Dendritic cell treated with granulocyte-macrophage colony-stimulating factor and Interleukin-4, amounts not matched to agents 40 ng/mL and 50 ng/mL, for 4 days (primary cell): ENCODE data around the gene ANKRD30A.
"Not testable (repeated sequence)": the region's sequence is repeated elsewhere in the genome, so short reads cannot be mapped to it uniquely, and the experiment has no call there.

ENCODE experiments used
- H3K27ac Mint-ChIP-seq: one replicate; pipeline ENCODE4 v1.8.0; 2022; ENCODE audit warnings: mild to moderate bottlenecking, mixed read lengths
- H3K27me3 Mint-ChIP-seq: one replicate; pipeline ENCODE4 v1.8.0; 2022; ENCODE audit warnings: mild to moderate bottlenecking, mixed read lengths
- H3K36me3 Mint-ChIP-seq: one replicate; pipeline ENCODE4 v1.8.0; 2022; ENCODE audit warnings: low read depth, mixed read lengths
- H3K4me1 Mint-ChIP-seq: one replicate; pipeline ENCODE4 v1.8.0; 2022; ENCODE audit warnings: low read depth, mixed read lengths
- H3K4me3 Mint-ChIP-seq: one replicate; pipeline ENCODE4 v1.8.0; 2022; ENCODE audit warnings: mild to moderate bottlenecking, moderate library complexity, mixed read lengths
- H3K9me3 Mint-ChIP-seq: one replicate; pipeline ENCODE4 v1.8.0; 2022; ENCODE audit warnings: mixed read lengths
- intact Hi-C: fragments of 100-400 bp; cut with micrococcal nuclease; formaldehyde crosslinking; loops from one replicate; pipeline ENCODE4 v1.15.0; 2022

Gene ANKRD30A

DNA sequence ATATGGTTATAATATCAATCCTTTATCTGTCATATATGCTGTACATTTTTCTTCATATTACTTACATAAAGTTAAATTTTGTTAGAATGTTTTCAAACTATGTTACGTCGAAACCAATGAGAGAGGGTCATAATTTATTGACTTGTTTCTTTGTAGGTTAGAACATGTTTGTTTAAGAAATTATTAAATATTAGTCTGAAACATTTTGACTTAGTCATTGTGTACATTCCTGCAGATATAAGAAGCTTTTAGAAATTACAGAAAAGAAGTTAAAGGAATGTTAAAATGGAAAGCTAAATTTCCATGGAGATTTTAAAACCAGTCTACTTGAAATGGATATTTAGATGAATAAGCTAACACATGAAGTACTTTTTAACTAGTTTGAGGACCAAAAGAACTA, 99.8 kb downstream of the ANKRD30A start:
- no peak overlapping the region for H3K27ac Mint-ChIP-seq
- peaks cover 9% of the 10 kb centered on the region for H3K9me3 Mint-ChIP-seq
- no peaks in the 10 kb centered on the region for H3K4me1 Mint-ChIP-seq
- H3K36me3 Mint-ChIP-seq = no peaks in the 10 kb centered on the region
- no peaks in the 10 kb centered on the region for H3K27me3 Mint-ChIP-seq
- no peak overlapping the region for H3K4me3 Mint-ChIP-seq
- intact Hi-C loops = no loop called here

GRCh38 chr10:37226524-37226923, 101.1 kb downstream of the ANKRD30A start:
- H3K27me3 Mint-ChIP-seq = no peaks in the 10 kb centered on the region
- peaks cover 9% of the 10 kb centered on the region for H3K9me3 Mint-ChIP-seq

DNA sequence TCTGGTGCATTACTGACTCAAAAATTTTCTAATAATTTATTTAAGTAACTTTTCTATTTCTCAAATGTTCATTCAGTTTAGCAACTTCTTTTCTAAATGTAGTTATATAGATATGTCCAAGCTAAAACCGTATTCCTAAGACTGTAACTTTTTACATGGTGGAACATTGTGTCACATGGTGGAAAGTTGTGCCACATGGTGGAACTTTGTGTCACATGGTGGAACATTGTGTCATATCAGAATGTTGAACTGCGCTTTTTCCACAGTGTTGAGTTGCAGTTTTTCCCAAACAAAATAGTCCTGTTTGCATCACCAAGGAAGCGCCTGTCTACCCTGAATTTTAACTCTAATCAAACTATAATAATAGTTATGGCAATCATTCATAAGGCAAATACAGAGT, 109.3 kb downstream of the ANKRD30A start:
- Mint-ChIP-seq H3K4me1 (no peaks in the 10 kb centered on the region), H3K27me3 (no peaks in the 10 kb centered on the region), H3K9me3 (no peaks in the 10 kb centered on the region), H3K27ac (no peak overlapping the region), H3K4me3 (no peak overlapping the region), H3K36me3 (no peaks in the 10 kb centered on the region)
- intact Hi-C loops = no loop called here

More at GRCh38 chr10:37226524-37226923, 101.1 kb downstream of the ANKRD30A start:
- H3K27ac Mint-ChIP-seq = no peak overlapping the region
- H3K36me3 Mint-ChIP-seq = no peaks in the 10 kb centered on the region
- H3K4me3 Mint-ChIP-seq = no peak overlapping the region
- intact Hi-C loops = no loop called here
- no peaks in the 10 kb centered on the region for H3K4me1 Mint-ChIP-seq

- Mint-ChIP-seq H3K27ac (no peak overlapping the region), H3K4me3 (no peak overlapping the region), H3K9me3 (peaks cover 9% of the 10 kb centered on the region), H3K4me1 (no peaks in the 10 kb centered on the region), H3K27me3 (no peaks in the 10 kb centered on the region), H3K36me3 (no peaks in the 10 kb centered on the region)
- intact Hi-C loops = no loop called here
These were observed 110.7 kb downstream of the ANKRD30A start for GRCh38 chr10:37236093-37236492.

DNA sequence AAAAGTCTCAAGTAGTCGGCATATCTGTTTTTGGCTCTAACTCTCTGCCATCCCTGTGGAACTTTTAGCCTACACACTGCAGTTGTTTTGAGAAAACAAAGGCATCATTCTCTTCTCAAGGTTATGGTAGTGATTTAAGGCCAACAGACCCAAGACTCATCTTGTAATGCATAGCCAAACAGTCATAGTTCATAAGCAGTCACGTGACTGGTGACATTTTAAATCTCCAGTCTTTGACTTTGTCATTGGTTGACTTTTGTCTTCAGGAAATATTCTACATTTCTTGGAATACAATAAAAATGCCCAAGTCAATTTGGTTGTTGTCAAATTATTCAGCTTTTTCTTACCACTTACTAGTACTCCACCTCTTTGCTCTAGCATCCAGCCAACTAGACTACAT, 114.8 kb downstream of the ANKRD30A start:
- no peaks in the 10 kb centered on the region for H3K36me3 Mint-ChIP-seq
- no peaks in the 10 kb centered on the region for H3K27me3 Mint-ChIP-seq
- peaks cover 19% of the 10 kb centered on the region for H3K9me3 Mint-ChIP-seq
- intact Hi-C loops = no loop called here
- no peaks in the 10 kb centered on the region for H3K4me1 Mint-ChIP-seq
- H3K27ac Mint-ChIP-seq = no peak overlapping the region
- H3K4me3 Mint-ChIP-seq = no peak overlapping the region

DNA sequence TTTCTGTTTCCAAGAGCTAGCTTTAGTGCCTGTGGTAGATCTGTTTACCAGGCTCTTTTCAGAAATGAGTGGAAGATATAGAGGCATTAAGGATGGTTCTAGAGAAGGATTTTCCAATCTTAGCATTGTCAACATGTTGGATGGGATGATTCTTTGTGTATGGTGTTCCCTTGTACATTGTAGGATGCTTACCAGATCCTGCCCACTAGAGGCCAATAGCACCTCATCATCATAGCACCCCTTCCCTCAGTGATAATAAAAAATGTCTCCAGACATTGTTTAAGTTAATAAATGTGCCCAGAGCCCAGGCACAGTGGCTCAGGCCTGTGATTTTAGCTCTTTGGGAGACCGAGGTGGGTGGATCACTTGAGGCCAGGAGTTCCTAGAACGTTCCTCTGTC, 121.2 kb downstream of the ANKRD30A start:
- no peak overlapping the region for H3K27ac Mint-ChIP-seq
- no peaks in the 10 kb centered on the region for H3K4me1 Mint-ChIP-seq
- no peaks in the 10 kb centered on the region for H3K27me3 Mint-ChIP-seq
- H3K9me3 Mint-ChIP-seq = peaks cover 49% of the 10 kb centered on the region
- intact Hi-C loops = no loop called here
- H3K4me3 Mint-ChIP-seq = no peak overlapping the region
- no peaks in the 10 kb centered on the region for H3K36me3 Mint-ChIP-seq

DNA sequence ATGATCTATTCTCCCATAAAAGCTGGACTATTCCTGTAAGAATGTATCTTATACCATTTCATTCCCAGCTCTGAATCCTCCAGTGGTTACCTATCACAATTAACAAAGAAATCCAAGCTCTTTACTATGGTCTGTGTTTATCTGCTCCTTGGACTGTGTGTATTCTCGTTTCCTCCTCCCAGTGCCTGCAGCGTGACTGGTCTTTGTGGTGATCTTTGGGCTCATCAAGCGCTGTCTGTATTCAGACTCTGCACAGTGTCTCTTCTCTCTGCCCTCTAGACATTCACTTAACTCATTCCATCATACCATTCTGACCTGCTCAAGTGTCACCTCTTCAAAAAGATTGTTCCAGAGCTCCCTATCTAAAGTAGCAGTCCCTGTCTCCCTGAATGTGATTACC, 130.4 kb downstream of the ANKRD30A start:
- intact Hi-C loops, H3K4me3 Mint-ChIP-seq, H3K27ac Mint-ChIP-seq, H3K36me3 Mint-ChIP-seq, H3K27me3 Mint-ChIP-seq, H3K4me1 Mint-ChIP-seq: not testable (repeated sequence)
- H3K9me3 Mint-ChIP-seq = peaks cover 28% of the 10 kb centered on the region

DNA sequence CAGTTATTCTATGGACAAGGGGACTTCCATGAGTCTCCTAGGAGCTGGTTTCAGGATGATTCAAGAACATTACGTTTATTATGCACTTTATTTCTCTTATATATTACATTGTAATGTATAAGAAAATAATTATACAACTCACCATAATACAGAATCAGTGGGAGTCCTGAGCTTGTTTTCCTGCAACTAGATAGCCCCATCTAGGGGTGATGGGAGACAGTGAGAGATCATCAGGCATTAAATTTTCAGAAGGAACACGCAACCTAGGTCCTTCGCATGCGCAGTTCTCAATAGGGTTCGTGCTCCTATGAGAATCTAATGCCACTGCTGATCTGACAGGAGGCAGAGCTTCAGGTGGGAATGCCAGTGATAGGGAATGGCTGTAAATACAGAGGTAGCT, 137.9 kb downstream of the ANKRD30A start:
- H3K4me3 Mint-ChIP-seq = no peak overlapping the region
- H3K36me3 Mint-ChIP-seq = no peaks in the 10 kb centered on the region
- intact Hi-C loops = no loop called here
- no peak overlapping the region for H3K27ac Mint-ChIP-seq
- no peaks in the 10 kb centered on the region for H3K9me3 Mint-ChIP-seq
- H3K4me1 Mint-ChIP-seq = no peaks in the 10 kb centered on the region
- H3K27me3 Mint-ChIP-seq = no peaks in the 10 kb centered on the region

DNA sequence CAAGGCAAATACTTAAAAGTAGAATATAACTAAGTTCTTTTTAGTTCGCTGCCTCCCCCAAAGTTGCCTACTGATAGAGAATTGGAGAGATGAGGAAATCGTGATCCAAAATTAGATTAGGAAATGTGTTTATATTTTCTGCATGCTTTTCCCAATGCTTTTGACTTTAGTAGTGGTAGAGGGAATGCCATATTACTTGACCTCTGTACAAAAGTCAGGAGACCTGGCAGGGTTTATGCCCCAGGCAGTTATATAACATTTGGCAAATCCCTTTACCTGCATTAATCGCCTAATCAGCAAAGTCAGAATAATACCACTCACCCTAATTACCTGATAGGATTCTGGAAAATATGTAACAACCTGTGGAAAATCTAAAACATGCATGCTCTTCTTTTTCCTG, 142.9 kb downstream of the ANKRD30A start:
- H3K9me3 Mint-ChIP-seq = peaks cover 12% of the 10 kb centered on the region
- no peak overlapping the region for H3K27ac Mint-ChIP-seq
- no peak overlapping the region for H3K4me3 Mint-ChIP-seq
- intact Hi-C loops = no loop called here
- H3K4me1 Mint-ChIP-seq = no peaks in the 10 kb centered on the region
- no peaks in the 10 kb centered on the region for H3K27me3 Mint-ChIP-seq
- H3K36me3 Mint-ChIP-seq = no peaks in the 10 kb centered on the region

DNA sequence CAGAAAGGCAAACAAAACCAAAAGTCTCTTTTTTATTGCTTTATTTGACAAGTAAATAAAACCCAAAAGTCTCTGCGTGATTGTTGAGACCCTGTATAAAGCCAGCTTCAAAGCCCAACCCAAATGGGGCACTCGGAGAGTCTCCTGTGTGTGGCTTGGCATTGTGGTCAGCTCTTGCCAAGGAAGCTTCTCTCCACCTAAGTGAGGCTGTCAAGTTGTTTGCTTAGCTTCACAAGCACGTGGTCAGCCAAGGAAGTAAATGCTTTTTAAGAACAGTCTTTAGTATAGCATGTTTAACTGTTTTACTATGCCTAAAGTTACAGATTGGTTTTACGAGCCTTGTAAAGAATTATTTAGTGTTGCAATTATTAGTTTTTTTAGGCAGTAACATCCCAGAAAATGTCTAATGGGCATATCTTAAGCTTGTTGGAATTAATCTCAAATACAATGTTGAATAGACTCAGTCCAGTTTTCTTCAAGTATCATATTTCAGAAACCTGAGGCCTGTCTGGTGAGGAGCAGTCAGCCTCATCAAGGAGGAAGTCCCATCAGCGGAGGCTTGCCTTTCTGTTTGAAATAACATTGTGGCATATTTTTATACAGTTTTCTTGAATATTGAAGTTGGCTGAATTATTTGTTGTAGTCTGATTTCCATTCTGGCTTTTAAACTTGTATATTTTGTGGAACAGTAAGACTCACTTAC, 144.3 kb downstream of the ANKRD30A start:
- Mint-ChIP-seq H3K27me3 (no peaks in the 10 kb centered on the region), H3K4me1 (no peaks in the 10 kb centered on the region), H3K27ac (no peak overlapping the region), H3K36me3 (no peaks in the 10 kb centered on the region), H3K4me3 (no peak overlapping the region), H3K9me3 (peaks cover 26% of the 10 kb centered on the region)
- intact Hi-C loops = no loop called here

- no peaks in the 10 kb centered on the region for H3K36me3 Mint-ChIP-seq
- peaks cover 58% of the 10 kb centered on the region for H3K9me3 Mint-ChIP-seq
- H3K4me1 Mint-ChIP-seq = no peaks in the 10 kb centered on the region
- H3K27me3 Mint-ChIP-seq = no peaks in the 10 kb centered on the region
- no peak overlapping the region for H3K4me3 Mint-ChIP-seq
- H3K27ac Mint-ChIP-seq = no peak overlapping the region
- intact Hi-C loops = no loop called here
These were observed 149.9 kb downstream of the ANKRD30A start for GRCh38 chr10:37275216-37275777.

DNA sequence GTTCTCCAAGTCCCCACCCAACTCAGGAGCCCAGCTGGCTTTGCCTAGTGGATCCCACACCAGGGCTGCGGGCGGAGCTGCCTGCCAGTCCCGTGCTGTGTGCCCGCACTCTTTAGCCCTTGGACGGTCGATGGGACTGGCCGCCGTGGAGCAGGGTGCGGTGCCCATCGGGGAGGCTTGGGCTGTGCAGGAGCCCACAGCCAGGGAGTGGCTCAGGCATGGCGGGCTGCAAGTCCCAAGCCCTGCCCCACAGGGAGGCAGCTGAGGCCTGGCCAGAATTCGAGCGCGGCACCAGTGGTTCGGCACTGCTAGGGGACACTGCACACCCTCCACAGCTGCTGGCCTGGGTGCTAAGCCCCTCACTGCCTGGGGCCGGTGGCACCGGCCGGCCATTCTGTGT, 159.7 kb downstream of the ANKRD30A start:
- Mint-ChIP-seq H3K27ac (no peak overlapping the region), H3K36me3 (no peaks in the 10 kb centered on the region), H3K27me3 (no peaks in the 10 kb centered on the region), H3K4me1 (no peaks in the 10 kb centered on the region), H3K4me3 (no peak overlapping the region), H3K9me3 (peaks cover 80% of the 10 kb centered on the region)
- intact Hi-C loops = no loop called here

- H3K9me3 Mint-ChIP-seq = peaks cover 75% of the 10 kb centered on the region
- H3K27me3 Mint-ChIP-seq = no peaks in the 10 kb centered on the region
- no peak overlapping the region for H3K4me3 Mint-ChIP-seq
- intact Hi-C loops = no loop called here
- H3K27ac Mint-ChIP-seq = no peak overlapping the region
- no peaks in the 10 kb centered on the region for H3K36me3 Mint-ChIP-seq
- no peaks in the 10 kb centered on the region for H3K4me1 Mint-ChIP-seq
These were observed 164.6 kb downstream of the ANKRD30A start for GRCh38 chr10:37289833-37290464.

DNA sequence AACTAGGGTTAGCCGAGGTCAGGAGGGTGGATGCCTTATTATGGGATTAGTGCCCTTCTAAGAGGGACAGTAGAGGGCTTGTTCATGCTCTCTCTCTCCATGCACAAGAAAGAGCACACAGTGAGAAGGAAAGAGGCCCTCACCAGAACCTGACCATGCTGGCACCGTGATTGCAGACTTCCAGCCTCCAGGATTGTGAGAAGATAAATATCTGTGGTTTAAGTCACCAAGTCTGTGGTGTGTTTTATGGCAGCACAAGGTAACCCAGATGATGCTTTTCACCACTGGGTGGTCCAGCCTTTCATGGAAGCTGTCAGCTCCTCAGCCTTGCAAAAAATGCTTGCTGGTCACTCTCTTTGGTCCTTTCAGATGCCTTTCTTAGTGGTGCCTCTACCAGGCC, 175.9 kb downstream of the ANKRD30A start:
- Mint-ChIP-seq H3K36me3 (no peaks in the 10 kb centered on the region), H3K4me1 (no peaks in the 10 kb centered on the region), H3K4me3 (no peak overlapping the region), H3K27ac (no peak overlapping the region), H3K9me3 (peaks cover 67% of the 10 kb centered on the region), H3K27me3 (no peaks in the 10 kb centered on the region)
- intact Hi-C loops = no loop called here

- H3K27me3 Mint-ChIP-seq = no peaks in the 10 kb centered on the region
- intact Hi-C loops = no loop called here
- no peaks in the 10 kb centered on the region for H3K4me1 Mint-ChIP-seq
- H3K4me3 Mint-ChIP-seq = no peak overlapping the region
- peaks cover 56% of the 10 kb centered on the region for H3K9me3 Mint-ChIP-seq
- no peaks in the 10 kb centered on the region for H3K36me3 Mint-ChIP-seq
- no peak overlapping the region for H3K27ac Mint-ChIP-seq
These were observed 178.6 kb downstream of the ANKRD30A start for GRCh38 chr10:37304036-37304435.
